Measurements from ENCODE around the gene DCLK2.

Gene DCLK2

DNA sequence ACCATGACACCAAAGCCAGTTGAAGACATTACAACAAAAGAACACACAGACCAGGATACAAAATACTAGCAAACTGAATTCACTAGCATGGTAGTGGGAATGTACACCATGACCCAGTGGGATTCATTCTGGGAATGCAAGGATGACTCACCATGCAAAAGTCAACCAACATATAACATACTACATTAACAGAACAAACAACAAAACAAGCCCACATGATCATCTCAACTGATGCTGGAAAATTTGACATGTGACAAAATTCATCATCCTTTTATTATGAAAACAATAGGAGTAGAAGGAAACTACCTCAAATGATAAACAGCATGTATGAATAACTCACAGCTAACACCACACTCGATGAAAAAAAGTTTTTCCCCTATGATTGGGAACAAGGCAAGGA lies 190.2 kb downstream of the DCLK2 start:
- no peak for DNase-seq (ENCODE audit: low read depth)

DNA sequence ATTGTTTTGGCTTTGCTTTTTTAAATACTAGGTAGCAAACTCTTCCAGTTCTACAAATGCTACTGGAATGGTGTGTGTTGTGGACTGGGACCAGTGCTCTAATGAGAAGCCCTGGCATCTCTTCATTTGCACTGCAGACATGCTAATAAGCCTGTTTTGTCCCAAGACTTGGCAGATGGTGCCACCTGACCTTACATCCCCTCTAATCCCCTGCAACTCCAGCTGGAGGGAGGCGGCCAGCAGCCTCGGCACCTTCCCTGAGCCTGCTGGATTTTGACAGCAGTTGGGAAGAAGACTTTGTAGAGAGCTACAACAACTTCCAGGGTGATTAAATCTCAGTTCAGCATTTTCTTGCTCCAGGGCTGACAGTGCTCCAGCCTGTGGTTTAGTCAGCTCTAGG lies 200.0 kb downstream of the DCLK2 start:
- no peak for DNase-seq (ENCODE audit: low read depth)

DNA sequence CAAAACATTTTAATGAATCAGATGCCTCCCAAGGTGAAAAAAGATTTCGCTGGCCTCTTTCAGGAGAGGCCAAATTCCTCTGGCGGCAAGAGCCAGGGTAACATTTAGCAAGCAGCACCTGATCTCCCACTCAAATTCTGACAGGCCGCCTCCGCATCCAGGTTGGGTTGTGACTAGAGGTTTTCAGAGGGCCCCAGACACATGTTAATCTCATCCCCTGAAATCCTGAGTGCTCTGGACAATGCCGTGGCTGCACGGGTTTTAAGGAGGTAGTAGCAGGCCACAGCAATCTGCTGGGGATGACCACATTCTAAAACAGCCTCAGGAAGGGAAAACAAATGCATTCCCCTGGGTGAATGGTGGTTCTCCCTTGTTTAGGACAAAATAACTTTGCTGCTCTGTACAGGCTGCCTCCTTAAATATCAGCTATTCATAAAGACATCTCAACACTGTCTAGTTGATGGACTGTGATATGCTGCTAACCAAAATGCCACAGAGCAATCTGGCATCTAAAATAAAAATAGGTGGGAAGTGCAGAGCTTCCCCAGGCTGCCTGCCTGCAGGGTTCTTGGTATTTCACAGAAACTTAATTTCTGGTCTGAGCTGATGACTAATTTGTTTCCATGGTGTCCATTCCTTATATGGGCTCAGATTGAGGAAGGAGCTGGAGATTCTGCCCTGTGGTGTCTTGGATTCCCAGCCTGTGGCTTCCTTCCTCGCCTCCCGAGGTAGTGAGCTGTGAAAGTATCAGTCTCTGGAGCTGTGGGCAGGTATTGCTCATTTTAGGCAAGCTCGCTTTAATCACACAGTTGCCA lies 202.0 kb downstream of the DCLK2 start:
- no peak for DNase-seq (ENCODE audit: low read depth)

DNA sequence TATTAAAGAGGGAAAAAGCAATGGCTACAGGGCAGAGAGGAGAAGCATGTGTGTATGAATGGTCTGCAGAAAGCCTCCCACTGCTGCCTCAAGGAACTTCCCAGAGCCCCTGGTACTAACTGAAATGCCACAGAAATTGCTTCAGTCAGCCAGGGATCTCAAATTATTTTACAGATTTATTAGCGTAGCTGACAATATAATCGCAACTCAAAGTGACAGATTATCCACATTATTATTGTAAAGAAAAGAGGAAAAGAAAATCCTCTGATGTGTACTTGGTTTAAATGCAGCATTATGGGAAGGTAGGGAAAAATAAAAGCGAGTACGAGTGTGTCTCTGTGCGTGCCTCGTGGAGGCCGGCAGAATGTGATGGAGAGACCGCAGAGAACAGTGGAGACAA lies 202.7 kb downstream of the DCLK2 start:
- no peak for DNase-seq (ENCODE audit: low read depth)

DNA sequence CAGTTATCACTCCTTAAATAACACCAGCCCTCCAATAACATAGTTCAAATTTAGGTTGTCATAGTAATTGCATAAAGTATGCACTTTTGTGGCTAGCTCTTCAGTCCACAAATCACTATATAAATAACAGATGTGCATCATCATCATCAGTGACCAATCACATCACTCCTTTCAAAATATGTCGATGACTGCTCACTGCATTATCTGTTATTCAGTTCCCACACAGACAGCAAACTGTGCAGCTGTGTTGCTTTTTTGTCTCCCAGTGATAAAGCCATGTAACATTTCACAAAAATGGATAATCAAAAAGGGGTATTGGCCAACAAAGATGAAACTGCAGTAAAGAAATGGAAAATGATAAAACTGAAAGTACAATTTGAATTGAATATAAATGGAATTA lies 205.4 kb downstream of the DCLK2 start:
- DNase-seq (ENCODE audit: low read depth), result no peak

DNA sequence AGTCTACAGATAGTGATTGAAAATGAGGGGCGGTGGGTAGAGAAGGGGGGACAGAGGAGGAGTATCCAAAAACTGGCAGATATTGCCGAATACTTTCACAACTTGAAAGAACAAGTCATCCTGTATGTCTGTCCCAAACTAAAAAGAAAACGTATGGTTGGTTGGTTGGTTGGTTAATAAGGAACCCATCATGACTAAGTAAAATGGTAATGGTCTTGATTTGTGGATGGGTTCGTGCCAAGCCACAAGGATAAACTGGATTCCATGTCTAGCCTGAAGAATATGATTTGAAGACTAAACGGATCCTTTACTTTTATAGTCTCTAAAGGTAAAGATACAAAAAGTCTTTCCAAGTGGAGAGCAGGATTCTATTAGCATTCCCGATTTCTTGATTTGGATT lies 208.4 kb downstream of the DCLK2 start:
- DNase-seq (ENCODE audit: low read depth), result no peak

DNA sequence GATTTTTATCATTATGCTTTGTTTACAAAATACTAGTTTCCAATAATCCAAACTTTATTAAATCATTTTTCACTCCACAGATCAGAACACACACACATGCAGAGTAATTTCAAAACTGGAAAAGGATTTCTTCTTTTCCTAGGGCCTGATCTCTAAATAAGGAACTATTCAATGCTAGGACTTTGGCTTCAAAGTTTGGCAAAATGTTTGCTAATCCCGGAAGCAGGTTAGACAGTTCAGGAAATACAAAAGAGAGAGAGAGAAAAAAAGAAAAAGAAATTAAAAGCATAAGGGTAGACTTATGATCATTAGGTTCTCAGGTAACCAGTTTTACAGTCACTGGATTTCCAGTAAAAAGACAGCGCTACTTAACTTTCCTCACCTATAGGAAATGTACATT lies 211.0 kb downstream of the DCLK2 start:
- DNase-seq (ENCODE audit: low read depth), result no peak

DNA sequence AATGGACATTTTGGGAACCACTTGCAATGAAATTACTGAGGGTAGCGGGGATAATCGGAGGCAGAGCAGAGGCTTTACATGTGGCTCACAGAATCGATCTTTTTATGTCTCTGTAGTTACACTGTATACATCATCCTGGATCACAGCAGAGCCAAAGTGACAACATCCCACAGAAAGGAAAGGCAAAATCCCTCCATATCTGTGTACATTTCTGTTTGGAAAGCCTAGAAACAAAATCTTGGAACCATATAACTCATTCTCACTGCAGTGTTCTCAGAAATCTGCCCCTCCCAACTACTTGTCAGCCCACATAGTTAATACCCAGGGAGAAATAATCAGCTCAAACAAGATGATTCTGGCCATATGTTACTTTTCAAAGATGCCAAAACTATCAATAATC lies 211.6 kb downstream of the DCLK2 start:
- no peak for DNase-seq (ENCODE audit: low read depth)

DNA sequence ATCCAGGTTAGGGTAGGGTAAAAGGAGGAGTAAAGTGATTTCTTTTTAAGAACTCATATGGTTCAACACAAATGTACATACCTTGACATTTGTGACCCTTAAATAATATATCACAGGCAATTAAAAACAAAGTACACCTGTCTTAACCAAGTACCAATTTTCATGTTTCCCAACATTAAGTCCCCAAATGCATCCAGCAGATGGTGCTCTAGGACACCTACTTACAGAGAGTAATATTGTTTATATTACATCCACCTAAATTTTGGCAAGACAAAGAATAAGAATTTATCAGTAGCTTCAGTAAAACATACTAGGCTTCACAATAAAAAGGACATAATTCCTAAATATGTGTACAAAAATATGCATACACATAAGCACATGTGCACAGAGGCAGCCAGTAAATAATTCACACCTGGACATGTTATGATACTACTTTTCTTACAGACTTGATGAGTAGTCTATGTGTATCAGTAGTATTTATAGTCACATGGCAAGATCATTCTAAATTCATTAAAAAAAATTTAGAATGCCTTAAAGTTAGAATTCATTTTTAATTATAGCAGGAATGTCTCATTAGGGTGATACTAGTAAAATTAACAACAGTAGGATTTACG lies 219.7 kb downstream of the DCLK2 start:
- DNase-seq (ENCODE audit: low read depth), result no peak

DNA sequence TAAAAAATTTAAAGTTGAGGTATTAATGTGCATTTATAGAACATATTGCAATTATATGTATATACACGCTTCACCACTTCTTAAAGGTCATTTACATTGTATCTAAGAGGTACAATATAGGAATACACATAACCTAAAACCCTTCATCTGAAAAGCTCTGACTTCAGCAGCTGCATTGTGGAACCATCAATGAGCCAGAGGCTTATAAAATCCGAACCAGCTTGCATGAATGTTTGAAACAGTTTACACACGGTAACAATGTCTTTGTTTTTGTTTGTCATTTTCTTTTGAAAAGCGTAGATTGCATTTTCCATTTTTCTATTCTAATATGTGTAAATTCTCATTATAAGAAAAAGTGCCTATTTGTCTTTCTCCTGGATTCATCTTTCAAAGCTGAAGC lies 221.6 kb downstream of the DCLK2 start:
- DNase-seq (ENCODE audit: low read depth), result no peak

DNA sequence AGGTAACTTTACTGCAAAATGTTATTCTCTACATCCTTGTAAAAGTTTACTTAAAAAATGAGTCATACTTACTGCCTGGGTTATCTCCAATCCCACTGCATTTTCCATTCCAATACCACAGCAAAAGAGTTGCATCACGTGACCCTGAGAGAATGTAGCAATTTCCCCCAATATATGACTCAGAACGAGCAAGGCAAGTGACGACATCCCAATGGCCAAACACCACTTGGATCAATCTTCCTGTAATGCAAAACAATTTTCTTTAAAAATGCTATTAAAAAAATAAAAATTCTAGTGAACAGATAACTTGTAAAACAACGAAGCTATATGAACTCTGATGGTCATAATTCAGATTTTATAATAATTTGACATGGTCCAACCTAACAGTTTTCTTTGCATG lies 224.3 kb downstream of the DCLK2 start:
- DNase-seq (ENCODE audit: low read depth), result no peak

DNA sequence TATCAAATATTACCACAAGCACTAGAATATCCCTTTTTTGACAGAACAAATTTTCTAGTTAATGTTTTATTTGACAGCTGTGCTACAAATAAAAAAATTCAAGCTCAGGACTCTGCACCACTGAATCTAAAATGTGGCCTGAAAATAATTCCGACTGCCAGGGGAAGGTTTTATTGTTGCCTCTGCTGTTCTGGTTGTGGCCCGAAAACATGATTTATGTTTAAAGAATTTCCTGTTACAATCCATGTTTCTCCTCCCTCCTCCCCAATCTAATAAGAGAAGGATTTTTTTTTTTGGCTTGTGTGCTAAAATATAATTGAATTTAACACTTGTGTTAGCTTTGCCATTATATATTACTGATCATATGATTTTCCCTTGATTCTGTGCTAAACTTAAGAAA lies 227.8 kb downstream of the DCLK2 start:
- DNase-seq (ENCODE audit: low read depth), result no peak

DNA sequence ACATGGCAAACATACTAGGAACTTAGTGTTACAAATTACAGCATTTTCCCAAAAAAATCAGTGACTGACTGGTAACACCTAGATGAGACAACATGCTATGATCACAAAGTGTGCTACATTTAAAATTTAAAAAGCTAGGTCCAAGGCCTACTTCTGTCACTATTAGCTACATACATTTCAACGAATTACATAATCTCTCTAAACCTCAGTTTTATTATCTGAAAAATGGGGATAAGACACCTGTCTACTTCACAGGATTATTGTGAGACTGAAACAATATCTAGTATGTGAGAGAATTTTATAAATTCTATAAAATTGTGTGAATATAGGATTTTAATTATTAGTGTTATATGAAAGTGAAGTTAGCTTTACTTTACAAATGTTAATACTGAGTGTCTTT lies 228.5 kb downstream of the DCLK2 start:
- DNase-seq (ENCODE audit: low read depth), result no peak

Measured in stimulated activated CD8-positive, alpha-beta memory T cell treated with anti-CD3 and anti-CD28 coated beads, Interleukin-15, amount 100 ng/mL, for 24 hours (primary cell).